BLaER1 treated with 17β-estradiol and CSF1 and Interleukin-3, amounts not matched to agents 10 nM and 100 nM (cell line): Measurements from ENCODE around the gene HMGA1.

Experiments used
- H3K27ac ChIP-seq, 11 experiments: shearing (Covaris generic); formaldehyde crosslinking; 2 replicates each; pipeline ENCODE4 v1.8.1; 2022
- H3K27me3 ChIP-seq, 11 experiments: shearing (Covaris generic); formaldehyde crosslinking; 2 replicates each; pipeline ENCODE4 v1.8.1; 2022
- H3K36me3 ChIP-seq, 11 experiments: shearing (Covaris generic); formaldehyde crosslinking; 2 replicates each; pipeline ENCODE4 v1.8.1; 2022
- H3K4me1 ChIP-seq, 10 experiments: shearing (Covaris generic); formaldehyde crosslinking; 2 replicates each; pipeline ENCODE4 v1.8.1; 2022
- H3K4me2 ChIP-seq, 11 experiments: shearing (Covaris generic); formaldehyde crosslinking; 2 replicates each; pipeline ENCODE4 v1.8.1; 2022
- H3K4me3 ChIP-seq, 10 experiments: shearing (Covaris generic); formaldehyde crosslinking; 2 replicates each; pipeline ENCODE4 v1.8.1; 2022
- H3K9ac ChIP-seq, 11 experiments: shearing (Covaris generic); formaldehyde crosslinking; 2 replicates each; pipeline ENCODE4 v1.8.1; 2022
- H3K9me3 ChIP-seq, 11 experiments: shearing (Covaris generic); formaldehyde crosslinking; replicated peaks in 1 of 11; 2 replicates each; pipeline ENCODE4 v1.8.1; 2022
- H4K20me1 ChIP-seq, 11 experiments: shearing (Covaris generic); formaldehyde crosslinking; 2 replicates each; pipeline ENCODE4 v1.8.1; 2022
- Cebpa-rat ChIP-seq, 11 experiments: shearing (Covaris generic); IDR thresholded peaks; 2 replicates each; pipeline ENCODE4 v1.8.1; 2022

The HMGA1 gene

GRCh38 chr6:34274129-34274528 is 37.5 kb downstream of the HMGA1 start:
- peaks cover 34 to 73% (median 45%) of the 10 kb centered on the region in 10 experiments for H3K4me1 ChIP-seq
- TF ChIP-seq Cebpa-rat (IDR thresholded peaks at IDR 0.05), result no peak
- no peak overlapping the region for H3K4me3 ChIP-seq
- H3K4me2 ChIP-seq, result peak overlapping the region; percentile 70 to 96 (median 90); a peak in 19 of 22 replicates
- H3K9ac ChIP-seq, result no peak overlapping the region; a peak in 1 of 22 replicates
- H3K9me3 ChIP-seq, result peaks cover 0 to 1% (median 0%) of the 10 kb centered on the region in 11 experiments; a peak in 2 of 22 replicates
- H4K20me1 ChIP-seq, result no peaks in the 10 kb centered on the region
- H3K27me3 ChIP-seq, result no peaks in the 10 kb centered on the region
- peak overlapping the region in 10 of 11 experiments; percentile 38 to 84 (median 72); a peak in 16 of 22 replicates for H3K27ac ChIP-seq
- H3K36me3 ChIP-seq, result peaks cover 6 to 18% (median 12%) of the 10 kb centered on the region in 11 experiments; a peak in 19 of 22 replicates

GRCh38 chr6:34275128-34275804 is 38.6 kb downstream of the HMGA1 start:
- TF ChIP-seq Cebpa-rat (IDR thresholded peaks at IDR 0.05), result no peak
- Histone ChIP-seq H4K20me1 (no peaks in the 10 kb centered on the region), H3K36me3 (peaks cover 17 to 29% (median 24%) of the 10 kb centered on the region in 11 experiments)

GRCh38 chr6:34276191-34276590 is 39.5 kb downstream of the HMGA1 start:
- peak overlapping the region in 4 of 11 experiments; percentile 1 to 28 (median 14); a peak in 3 of 22 replicates for H3K27ac ChIP-seq
- H3K9ac ChIP-seq, result no peak overlapping the region
- H3K9me3 ChIP-seq, result peaks cover 0 to 4% (median 0%) of the 10 kb centered on the region in 11 experiments; a peak in 2 of 22 replicates
- TF ChIP-seq Cebpa-rat (IDR thresholded peaks at IDR 0.05), result no peak
- H3K27me3 ChIP-seq, result no peaks in the 10 kb centered on the region
- peaks cover 28 to 85% (median 60%) of the 10 kb centered on the region in 10 experiments for H3K4me1 ChIP-seq
- H3K4me3 ChIP-seq, result no peak overlapping the region
- H4K20me1 ChIP-seq, result no peaks in the 10 kb centered on the region
- H3K4me2 ChIP-seq, result no peak overlapping the region
- H3K36me3 ChIP-seq, result peaks cover 26 to 39% (median 33%) of the 10 kb centered on the region in 11 experiments

More at GRCh38 chr6:34275128-34275804, 38.6 kb downstream of the HMGA1 start:
- Histone ChIP-seq H3K4me1 (peaks cover 28 to 79% (median 54%) of the 10 kb centered on the region in 10 experiments), H3K27ac (peak overlapping the region in 1 of 11 experiments; percentile 25; a peak in 1 of 22 replicates), H3K9me3 (peaks cover 0 to 3% (median 0%) of the 10 kb centered on the region in 11 experiments; a peak in 2 of 22 replicates), H3K4me3 (no peak overlapping the region), H3K9ac (no peak overlapping the region), H3K27me3 (no peaks in the 10 kb centered on the region), H3K4me2 (no peak overlapping the region; a peak in 1 of 22 replicates)

GRCh38 chr6:34276881-34277762 is 40.4 kb downstream of the HMGA1 start:
- Histone ChIP-seq H3K27me3 (no peaks in the 10 kb centered on the region), H3K4me1 (peaks cover 20 to 85% (median 60%) of the 10 kb centered on the region in 10 experiments), H3K9ac (peak overlapping the region in 1 of 11 experiments; percentile 9; a peak in 1 of 22 replicates), H3K4me3 (no peak overlapping the region), H3K9me3 (peaks cover 0 to 4% (median 0%) of the 10 kb centered on the region in 11 experiments; a peak in 2 of 22 replicates), H3K36me3 (peaks cover 33 to 46% (median 41%) of the 10 kb centered on the region in 11 experiments), H4K20me1 (no peaks in the 10 kb centered on the region), H3K27ac (peak overlapping the region in 6 of 11 experiments; percentile 1 to 28 (median 14); a peak in 5 of 22 replicates), H3K4me2 (0 out of 22 replicates have a peak overlapping the region, but pooled peaks of 1 of the 11 experiments have one; percentile 67)
- no peak for TF ChIP-seq Cebpa-rat (IDR thresholded peaks at IDR 0.05)

- no peak for TF ChIP-seq Cebpa-rat (IDR thresholded peaks at IDR 0.05)
- no peak overlapping the region for H3K4me3 ChIP-seq
- peaks cover 33 to 53% (median 47%) of the 10 kb centered on the region in 11 experiments for H3K36me3 ChIP-seq
- H4K20me1 ChIP-seq, result no peaks in the 10 kb centered on the region
- peaks cover 0 to 4% (median 0%) of the 10 kb centered on the region in 11 experiments; a peak in 2 of 22 replicates for H3K9me3 ChIP-seq
- peaks cover 20 to 85% (median 60%) of the 10 kb centered on the region in 10 experiments for H3K4me1 ChIP-seq
- H3K27me3 ChIP-seq, result no peaks in the 10 kb centered on the region
- peak overlapping the region in 2 of 11 experiments; percentile 1 to 67; a peak in 1 of 22 replicates for H3K4me2 ChIP-seq
- 0 out of 22 replicates have a peak overlapping the region, but pooled peaks of 1 of the 11 experiments have one; percentile 12 for H3K27ac ChIP-seq
- no peak overlapping the region for H3K9ac ChIP-seq
Observed at GRCh38 chr6:34277763-34278112, 41.1 kb downstream of the HMGA1 start.

- Histone ChIP-seq H3K27ac (peak overlapping the region in 6 of 11 experiments; percentile 6 to 96 (median 52); a peak in 9 of 22 replicates), H3K4me1 (peaks cover 20 to 85% (median 60%) of the 10 kb centered on the region in 10 experiments), H3K27me3 (no peaks in the 10 kb centered on the region), H4K20me1 (no peaks in the 10 kb centered on the region), H3K9ac (no peak overlapping the region), H3K9me3 (peaks cover 0 to 4% (median 0%) of the 10 kb centered on the region in 11 experiments; a peak in 2 of 22 replicates), H3K4me2 (peak overlapping the region in 7 of 11 experiments; percentile 25 to 97 (median 67); a peak in 12 of 22 replicates), H3K36me3 (peaks cover 33 to 64% (median 54%) of the 10 kb centered on the region in 11 experiments), H3K4me3 (no peak overlapping the region)
- no peak for TF ChIP-seq Cebpa-rat (IDR thresholded peaks at IDR 0.05)
Observed at GRCh38 chr6:34278833-34279232, 42.2 kb downstream of the HMGA1 start.

- peaks cover 30 to 85% (median 66%) of the 10 kb centered on the region in 10 experiments for H3K4me1 ChIP-seq
- peaks cover 33 to 65% (median 55%) of the 10 kb centered on the region in 11 experiments for H3K36me3 ChIP-seq
- no peak overlapping the region for H3K9ac ChIP-seq
- H4K20me1 ChIP-seq, result no peaks in the 10 kb centered on the region
- peaks cover 0 to 4% (median 0%) of the 10 kb centered on the region in 11 experiments; a peak in 1 of 22 replicates for H3K9me3 ChIP-seq
- peak overlapping the region in 8 of 11 experiments; percentile 6 to 96 (median 52); a peak in 12 of 22 replicates for H3K27ac ChIP-seq
- H3K27me3 ChIP-seq, result no peaks in the 10 kb centered on the region
- no peak for TF ChIP-seq Cebpa-rat (IDR thresholded peaks at IDR 0.05)
- peak overlapping the region in 8 of 11 experiments; percentile 34 to 97 (median 66); a peak in 15 of 22 replicates for H3K4me2 ChIP-seq
- no peak overlapping the region for H3K4me3 ChIP-seq
Observed at GRCh38 chr6:34280216-34280615, 43.5 kb downstream of the HMGA1 start.

GRCh38 chr6:34281702-34282334 is 45.1 kb downstream of the HMGA1 start:
- Histone ChIP-seq H3K36me3 (peaks cover 33 to 78% (median 61%) of the 10 kb centered on the region in 11 experiments), H3K9me3 (peaks cover 0 to 4% (median 0%) of the 10 kb centered on the region in 11 experiments; a peak in 1 of 22 replicates), H3K4me2 (peak overlapping the region in 9 of 11 experiments; percentile 81 to 97 (median 90); a peak in 17 of 22 replicates), H4K20me1 (no peaks in the 10 kb centered on the region), H3K27me3 (no peaks in the 10 kb centered on the region), H3K9ac (peak overlapping the region in 2 of 11 experiments; percentile 23 to 80; a peak in 1 of 22 replicates), H3K4me3 (no peak overlapping the region), H3K27ac (peak overlapping the region in 8 of 11 experiments; percentile 90 to 97 (median 94); a peak in 17 of 22 replicates), H3K4me1 (peaks cover 45 to 97% (median 79%) of the 10 kb centered on the region in 10 experiments)
- no peak for TF ChIP-seq Cebpa-rat (IDR thresholded peaks at IDR 0.05)
